ENCODE results near the gene NIPAL3. TPM values are rescaled to one million over a fixed set of nuclear protein-coding genes. Genes with fewer than 3 reads are reported as not detected.

NIPAL3 gene
- total RNA-seq, 1 experiment from 2014 or later = 11.2 TPM

- Mint-ChIP-seq H3K4me1 (peaks cover 14% of the 10 kb centered on the region), H3K9me3 (no peaks in the 10 kb centered on the region), H3K36me3 (peaks cover 7% of the 10 kb centered on the region; the same call in 1 of the 2 replicates), H3K4me3 (no peak overlapping the region), H3K27ac (no peak overlapping the region), H3K27me3 (ENCODE audit: low read depth) (no peaks in the 10 kb centered on the region)
- DNase-seq (ENCODE audit: low spot score) (no peak), ATAC-seq (no peak)
- TF ChIP-seq NFYB (CRISPR knock-in tag; conservative IDR thresholded peaks at IDR 0.05; ENCODE audit: low read depth) (no peak), CTCF (IDR thresholded peaks at IDR 0.05) (no peak), RELA (CRISPR knock-in tag; IDR thresholded peaks at IDR 0.05; ENCODE audit: borderline replicate concordance) (no peak), IRF1 (CRISPR knock-in tag; IDR thresholded peaks at IDR 0.05) (no peak)
- POLR2A ChIA-PET = no interaction called here
- CTCF ChIA-PET = interaction anchor here (1.6 kb wide), 1 partner anchor 27 kb away, joined by 7 read pairs; the partner anchor contains the start of gene NIPAL3
These were observed 26.5 kb downstream of the NIPAL3 start for GRCh38 chr1:24441996-24442668.

- Mint-ChIP-seq H3K9me3 (no peaks in the 10 kb centered on the region), H3K4me3 (no peak overlapping the region), H3K27me3 (ENCODE audit: low read depth) (no peaks in the 10 kb centered on the region), H3K36me3 (peaks cover 7% of the 10 kb centered on the region; the same call in 1 of the 2 replicates), H3K4me1 (peaks cover 11% of the 10 kb centered on the region), H3K27ac (no peak overlapping the region)
- CTCF ChIA-PET = interaction anchor here (1.1 to 1.6 kb wide), 2 partner anchors 27 to 144 kb away, joined by 3 to 7 read pairs; partner anchors contain the start of gene NIPAL3
- POLR2A ChIA-PET = no interaction called here
- DNase-seq (ENCODE audit: low spot score) (no peak), ATAC-seq (no peak)
- TF ChIP-seq CREB1 (CRISPR knock-in tag; IDR thresholded peaks at IDR 0.05) (no peak), FOXP1 (CRISPR knock-in tag; IDR thresholded peaks at IDR 0.05; ENCODE audit: borderline replicate concordance) (no peak), NFYB (CRISPR knock-in tag; conservative IDR thresholded peaks at IDR 0.05; ENCODE audit: low read depth) (no peak), ZNF671 (CRISPR knock-in tag; IDR thresholded peaks at IDR 0.05) (no peak), TEAD4 (CRISPR knock-in tag; IDR thresholded peaks at IDR 0.05) (no peak), JAZF1 (CRISPR knock-in tag; IDR thresholded peaks at IDR 0.05) (no peak), ZNF425 (CRISPR knock-in tag; conservative IDR thresholded peaks at IDR 0.05) (no peak), SMAD3 (CRISPR knock-in tag; IDR thresholded peaks at IDR 0.05; ENCODE audit: borderline replicate concordance) (no peak), ATF2 (CRISPR knock-in tag; IDR thresholded peaks at IDR 0.05; ENCODE audit: borderline replicate concordance, low read depth) (no peak), SMAD4 (CRISPR knock-in tag; IDR thresholded peaks at IDR 0.05) (no peak), AFF4 (CRISPR knock-in tag; IDR thresholded peaks at IDR 0.05; ENCODE audit: borderline replicate concordance) (no peak), NFE2L1 (CRISPR knock-in tag; IDR thresholded peaks at IDR 0.05) (no peak), NFATC4 (CRISPR knock-in tag; IDR thresholded peaks at IDR 0.05) (no peak), GRHL2 (CRISPR knock-in tag; IDR thresholded peaks at IDR 0.05; ENCODE audit: insufficient replicate concordance, severe bottlenecking) (no peak), EMX1 (CRISPR knock-in tag; IDR thresholded peaks at IDR 0.05) (no peak), NR1H2 (CRISPR knock-in tag; IDR thresholded peaks at IDR 0.05) (no peak), ZMAT4 (CRISPR knock-in tag; IDR thresholded peaks at IDR 0.05) (no peak), OVOL2 (CRISPR knock-in tag; IDR thresholded peaks at IDR 0.05; ENCODE audit: borderline replicate concordance) (no peak), ZNF423 (CRISPR knock-in tag; IDR thresholded peaks at IDR 0.05) (no peak), TP53 (CRISPR knock-in tag; IDR thresholded peaks at IDR 0.05) (no peak)
These were observed 27.2 kb downstream of the NIPAL3 start for GRCh38 chr1:24442764-24443163.
